ENCODE data around the gene MRFAP1L1.

DNA sequence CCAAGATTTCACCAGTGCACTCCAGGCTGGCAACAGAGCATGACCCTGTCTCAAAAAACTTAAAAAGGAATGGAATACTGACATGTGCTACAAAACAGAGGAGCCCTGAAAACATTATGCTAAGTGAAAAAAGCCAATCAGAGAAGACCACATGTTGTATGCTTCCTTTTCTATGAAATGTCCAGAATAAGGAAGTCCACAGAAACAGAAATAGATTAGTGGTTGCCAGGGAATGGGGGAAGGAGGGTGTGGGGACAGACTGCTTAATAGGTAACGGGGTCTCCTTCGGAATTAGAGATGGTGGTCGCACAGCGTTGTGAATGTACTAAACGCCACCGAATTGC, 42.8 kb upstream of the MRFAP1L1 start:
- TF ChIP-seq POLR2A (IDR thresholded peaks at IDR 0.05): no peak
- TF ChIP-seq, protein P1, sequence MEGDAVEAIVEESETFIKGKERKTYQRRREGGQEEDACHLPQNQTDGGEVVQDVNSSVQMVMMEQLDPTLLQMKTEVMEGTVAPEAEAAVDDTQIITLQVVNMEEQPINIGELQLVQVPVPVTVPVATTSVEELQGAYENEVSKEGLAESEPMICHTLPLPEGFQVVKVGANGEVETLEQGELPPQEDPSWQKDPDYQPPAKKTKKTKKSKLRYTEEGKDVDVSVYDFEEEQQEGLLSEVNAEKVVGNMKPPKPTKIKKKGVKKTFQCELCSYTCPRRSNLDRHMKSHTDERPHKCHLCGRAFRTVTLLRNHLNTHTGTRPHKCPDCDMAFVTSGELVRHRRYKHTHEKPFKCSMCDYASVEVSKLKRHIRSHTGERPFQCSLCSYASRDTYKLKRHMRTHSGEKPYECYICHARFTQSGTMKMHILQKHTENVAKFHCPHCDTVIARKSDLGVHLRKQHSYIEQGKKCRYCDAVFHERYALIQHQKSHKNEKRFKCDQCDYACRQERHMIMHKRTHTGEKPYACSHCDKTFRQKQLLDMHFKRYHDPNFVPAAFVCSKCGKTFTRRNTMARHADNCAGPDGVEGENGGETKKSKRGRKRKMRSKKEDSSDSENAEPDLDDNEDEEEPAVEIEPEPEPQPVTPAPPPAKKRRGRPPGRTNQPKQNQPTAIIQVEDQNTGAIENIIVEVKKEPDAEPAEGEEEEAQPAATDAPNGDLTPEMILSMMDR (IDR thresholded peaks at IDR 0.05): no peak
